Measurements from ENCODE around the gene FCRLB. TPM values are rescaled to one million over a fixed set of nuclear protein-coding genes. Genes with fewer than 3 reads are reported as not detected.
"Not testable (repeated sequence)": the region's sequence is repeated elsewhere in the genome, so short reads cannot be mapped to it uniquely, and the experiment has no call there.

The FCRLB gene, protein sequence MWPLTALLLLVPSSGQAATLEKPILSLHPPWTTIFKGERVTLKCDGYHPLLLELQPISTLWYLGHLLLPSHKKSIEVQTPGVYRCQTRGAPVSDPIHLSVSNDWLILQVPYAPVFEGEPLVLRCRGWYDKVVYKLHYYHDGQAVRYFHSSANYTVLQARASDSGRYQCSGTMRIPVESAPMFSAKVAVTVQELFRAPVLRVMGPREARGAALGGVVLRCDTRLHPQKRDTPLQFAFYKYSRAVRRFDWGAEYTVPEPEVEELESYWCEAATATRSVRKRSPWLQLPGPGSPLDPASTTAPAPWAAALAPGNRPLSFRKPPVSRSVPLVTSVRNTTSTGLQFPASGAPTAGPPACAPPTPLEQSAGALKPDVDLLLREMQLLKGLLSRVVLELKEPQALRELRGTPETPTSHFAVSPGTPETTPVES
- 15.4 and 17.0 TPM in 2 replicates for total RNA-seq (2014; rRNA removed; shearing (Covaris generic))
- polyA plus RNA-seq (2015; cell fraction: cytosol; rRNA removed) = 14.8 and 17.3 TPM in 2 replicates
- polyA plus RNA-seq (2015; cell fraction: nucleus; rRNA removed) = 18.3 and 21.5 TPM in 2 replicates

GRCh38 chr1:161720956-161721737, at the start of gene FCRLB:
FCRLB (plus strand) TSS chr1:161721544; CDS start chr1:161722673, 1,129 bp downstream.
- no peak for DNase-seq (ENCODE audit: low read depth)

DNA sequence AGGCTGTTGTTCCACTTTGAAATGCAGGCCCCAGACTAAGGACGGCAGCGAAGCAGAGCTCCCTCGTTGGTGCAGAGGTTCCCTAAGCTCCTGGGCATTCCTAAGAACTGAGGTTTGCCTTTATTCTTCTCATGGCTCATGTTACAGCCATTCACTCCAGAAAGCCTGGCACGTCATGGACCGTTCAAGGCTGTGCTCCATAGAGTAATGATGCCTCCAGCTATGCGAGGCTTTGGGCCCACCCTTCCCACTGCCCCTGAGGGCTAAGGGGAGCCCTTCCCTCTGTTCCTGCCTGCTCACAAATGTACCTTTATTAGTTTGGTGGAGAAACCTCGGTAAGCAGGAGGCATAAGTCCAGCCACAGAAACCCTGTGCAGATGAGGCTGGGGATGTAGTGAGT, 47.9 kb upstream of the FCRLB start:
- DNase-seq (ENCODE audit: low read depth) = not testable (repeated sequence)

- DNase-seq (ENCODE audit: low read depth) = not testable (repeated sequence)
Observed at GRCh38 chr1:161674447-161674846, 46.9 kb upstream of the FCRLB start.

GRCh38 chr1:161674908-161675307, 46.4 kb upstream of the FCRLB start:
- DNase-seq (ENCODE audit: low read depth) = not testable (repeated sequence)

DNA sequence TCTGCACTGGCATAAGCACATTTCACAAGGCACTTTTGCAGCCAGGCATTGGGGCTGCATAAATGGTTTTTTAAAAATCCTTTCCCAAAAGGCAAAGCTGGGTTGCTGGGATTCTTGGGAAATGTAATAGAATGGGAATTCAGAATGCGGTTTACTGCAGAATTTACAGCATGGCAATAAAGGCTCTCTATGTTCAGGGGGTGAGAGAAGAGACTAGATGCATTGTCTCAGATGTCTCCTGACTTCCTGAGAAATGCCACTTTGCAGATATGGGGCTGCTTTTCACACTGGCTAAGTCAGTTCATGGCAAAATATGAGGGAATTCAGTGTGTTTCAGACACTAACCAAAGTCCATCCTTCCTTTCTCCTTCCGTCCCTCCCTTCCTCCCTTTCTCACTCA, 44.9 kb upstream of the FCRLB start:
- no peak for DNase-seq (ENCODE audit: low read depth)

- no peak for DNase-seq (ENCODE audit: low read depth)
Observed at GRCh38 chr1:161676958-161677689, 44.2 kb upstream of the FCRLB start.

DNA sequence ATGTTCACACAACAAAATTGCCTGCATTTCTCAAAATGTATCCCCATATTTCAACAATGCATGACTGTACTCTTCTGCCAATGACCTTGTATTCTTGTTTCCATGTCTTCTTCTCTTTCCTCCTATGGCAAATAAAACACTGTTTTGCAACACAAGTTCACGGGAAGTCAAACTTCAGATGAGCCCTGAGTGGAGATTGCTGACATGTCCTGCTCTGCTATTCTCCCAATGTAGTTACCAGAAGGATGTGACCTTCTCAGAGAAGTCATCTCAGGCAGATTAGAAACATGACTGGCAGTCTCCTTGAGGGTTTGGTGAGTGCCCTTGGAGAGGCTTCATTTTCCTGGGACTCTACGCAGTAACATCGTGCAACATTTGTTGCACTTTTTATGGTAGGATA, 42.8 kb upstream of the FCRLB start:
- DNase-seq (ENCODE audit: low read depth) = no peak

- DNase-seq (ENCODE audit: low read depth) = no peak
Observed at GRCh38 chr1:161681879-161682278, 39.5 kb upstream of the FCRLB start.

DNA sequence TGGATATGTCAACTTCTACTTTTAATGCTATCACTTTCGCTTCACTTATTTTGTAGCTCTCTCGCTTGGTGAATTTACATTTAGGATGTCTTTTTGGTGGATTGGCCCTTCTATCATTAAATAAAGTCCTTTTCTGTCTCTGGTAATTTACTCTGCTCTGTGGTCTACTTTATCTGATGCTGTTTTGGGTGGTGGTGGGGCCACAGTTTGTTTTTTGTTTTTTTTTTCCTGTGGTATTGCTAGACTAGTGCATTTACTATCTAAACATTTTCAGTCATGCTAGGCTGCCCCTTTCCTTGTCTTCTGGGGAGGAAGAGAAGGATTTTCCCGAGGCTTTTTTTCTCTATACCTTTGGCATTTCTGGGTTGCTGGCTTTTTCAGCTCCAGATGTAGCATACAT, 32.4 kb upstream of the FCRLB start:
- no peak for DNase-seq (ENCODE audit: low read depth)

- DNase-seq (ENCODE audit: low read depth) = no peak
Observed at GRCh38 chr1:161691846-161692245, 29.5 kb upstream of the FCRLB start.

DNA sequence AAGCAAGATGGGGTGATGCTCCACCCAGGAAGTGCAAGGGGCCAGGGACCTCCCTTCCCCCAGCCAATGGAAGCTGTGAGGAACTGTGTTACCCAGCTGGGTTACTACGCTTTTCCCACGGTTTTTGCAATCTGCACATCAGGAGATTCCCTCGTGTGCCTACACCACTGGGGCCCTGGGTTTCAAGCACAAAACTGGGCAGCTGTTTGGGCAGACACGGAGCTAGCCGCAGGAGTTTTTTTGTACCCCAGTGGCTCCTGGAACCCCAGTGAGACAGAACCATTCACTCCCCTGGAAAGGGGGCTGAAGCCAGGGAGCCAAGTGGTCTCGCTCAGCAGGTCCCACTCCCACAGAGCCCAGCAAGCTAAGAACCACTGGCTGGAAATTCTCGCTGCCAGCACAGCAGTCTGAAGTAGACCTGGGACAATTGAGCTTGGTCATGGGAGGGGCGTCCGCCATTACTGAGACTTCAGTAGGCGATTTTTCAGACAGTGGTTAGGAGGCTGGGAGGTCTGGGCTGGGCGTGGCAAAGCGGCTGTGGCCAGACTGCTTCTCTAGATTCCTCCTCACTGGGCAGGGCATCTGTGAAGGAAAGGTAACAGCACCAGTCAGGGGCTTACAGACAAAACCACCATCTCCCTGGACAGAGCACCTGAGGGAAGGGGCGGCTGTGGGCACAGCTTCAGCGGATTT, 28.2 kb upstream of the FCRLB start:
- DNase-seq (ENCODE audit: low read depth) = not testable (repeated sequence)

DNA sequence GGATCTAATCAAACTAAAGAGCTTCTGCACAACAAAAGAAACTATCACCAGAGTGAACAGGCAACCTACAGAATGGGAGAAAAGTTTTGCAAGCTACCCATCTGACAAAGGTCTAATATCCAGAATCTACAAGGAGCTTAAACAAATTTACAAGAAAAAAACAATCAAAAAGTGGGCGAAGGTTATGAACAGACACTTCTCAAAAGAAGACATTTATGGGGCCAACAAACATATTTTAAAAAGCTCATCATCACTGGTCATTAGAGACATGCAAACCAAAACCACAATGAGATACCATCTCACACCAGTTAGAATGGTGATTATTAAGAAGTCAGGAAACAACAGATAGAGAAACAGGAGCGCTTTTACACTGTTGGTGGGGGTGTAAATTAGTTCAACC, 23.0 kb upstream of the FCRLB start:
- not testable (repeated sequence) for DNase-seq (ENCODE audit: low read depth)

GRCh38 chr1:161702250-161702649, 19.1 kb upstream of the FCRLB start:
- DNase-seq (ENCODE audit: low read depth) = no peak

DNA sequence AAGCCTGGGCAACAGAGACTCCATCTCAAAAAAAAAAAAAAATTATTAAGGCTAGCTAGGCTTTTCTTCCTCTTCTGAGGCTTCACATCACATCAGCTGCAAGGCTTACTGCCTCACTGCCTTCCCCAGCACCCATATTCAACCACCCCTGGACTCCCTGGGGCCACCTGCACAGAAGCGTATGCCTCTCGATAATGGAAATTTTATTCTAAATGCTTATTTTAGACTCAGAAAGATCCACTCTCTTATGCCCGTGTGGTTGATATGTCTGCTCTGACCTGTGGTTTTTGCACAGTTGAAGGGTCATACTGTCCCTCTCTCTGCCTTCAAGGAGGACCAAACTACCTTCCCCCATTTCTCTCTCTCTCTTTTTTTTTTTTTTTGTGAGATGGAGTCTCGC, 15.8 kb upstream of the FCRLB start:
- DNase-seq (ENCODE audit: low read depth) = no peak

GRCh38 chr1:161706113-161706481, 15.2 kb upstream of the FCRLB start:
- no peak for DNase-seq (ENCODE audit: low read depth)

- peak; percentile 97 for DNase-seq (ENCODE audit: low read depth)
Observed at GRCh38 chr1:161706482-161707347, 14.6 kb upstream of the FCRLB start, which contains the start of gene FCRLA. FCRLA (plus strand) TSS chr1:161707229; CDS start chr1:161707265, 36 bp downstream.

DNA sequence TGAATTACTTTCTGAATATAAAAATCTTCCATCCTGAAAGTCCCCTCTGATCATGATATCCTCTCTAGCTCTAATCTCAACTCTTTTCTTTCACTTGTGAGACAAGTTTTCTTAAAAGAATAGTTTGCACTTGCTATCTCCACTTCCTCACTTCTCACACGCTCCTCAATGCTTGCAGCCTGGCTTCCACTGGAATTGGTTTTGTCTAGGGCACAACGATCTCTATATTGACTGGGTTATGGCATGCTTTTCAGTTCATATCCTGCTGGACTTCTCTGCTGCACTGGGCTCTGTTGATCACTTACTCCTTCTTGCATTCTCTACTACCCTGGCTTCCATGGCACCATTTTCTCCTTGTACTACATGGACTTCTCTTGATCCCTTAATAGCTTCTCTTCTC, 13.8 kb upstream of the FCRLB start:
- DNase-seq (ENCODE audit: low read depth) = no peak

DNA sequence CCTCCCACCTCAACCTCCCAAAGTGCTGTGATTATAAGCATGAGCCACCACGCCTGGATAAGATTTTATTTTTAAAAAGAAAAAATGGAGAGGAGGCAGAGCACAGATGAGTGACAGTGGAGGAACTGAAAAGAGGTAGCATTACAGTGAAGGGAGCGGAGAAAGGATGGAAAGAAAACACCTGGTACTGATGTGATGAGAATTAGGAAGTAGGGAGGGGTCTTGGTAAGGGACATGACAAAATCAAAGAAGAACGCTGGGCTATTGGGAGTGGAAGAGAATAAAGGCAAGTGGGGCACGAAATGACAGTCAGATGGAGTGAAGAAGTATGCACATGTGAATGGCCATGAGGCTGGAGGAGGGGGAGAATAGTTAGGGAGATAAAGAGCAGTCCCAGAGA, 12.0 kb upstream of the FCRLB start:
- no peak for DNase-seq (ENCODE audit: low read depth)

DNA sequence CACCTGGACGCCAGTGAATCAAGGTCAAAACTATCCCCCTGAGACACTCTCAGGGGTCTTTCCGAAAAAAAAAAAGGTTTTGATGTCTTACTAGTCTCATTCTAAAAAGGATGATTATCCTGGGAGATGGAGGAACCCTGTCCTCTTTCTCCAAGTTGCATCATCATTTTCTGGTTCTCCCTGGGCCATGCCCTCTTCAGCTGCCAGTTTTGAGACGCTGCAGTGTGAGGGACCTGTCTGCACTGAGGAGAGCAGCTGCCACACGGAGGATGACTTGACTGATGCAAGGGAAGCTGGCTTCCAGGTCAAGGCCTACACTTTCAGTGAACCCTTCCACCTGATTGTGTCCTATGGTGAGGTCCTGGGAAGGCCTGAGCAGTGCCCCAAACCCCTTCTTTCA, 10.8 kb upstream of the FCRLB start:
- no peak for DNase-seq (ENCODE audit: low read depth)

All from HT1080 (cell line).